ENCODE data around the gene MLPH. TPM values are rescaled to one million over a fixed set of nuclear protein-coding genes. Genes with fewer than 3 reads are reported as not detected.

MLPH gene
- total and polyA plus RNA-seq, 9 of the 15 experiments (the other 6 are each of a cell fraction or from before 2014, with no cell fraction given), result 0.22 TPM; not detected in 8

DNA sequence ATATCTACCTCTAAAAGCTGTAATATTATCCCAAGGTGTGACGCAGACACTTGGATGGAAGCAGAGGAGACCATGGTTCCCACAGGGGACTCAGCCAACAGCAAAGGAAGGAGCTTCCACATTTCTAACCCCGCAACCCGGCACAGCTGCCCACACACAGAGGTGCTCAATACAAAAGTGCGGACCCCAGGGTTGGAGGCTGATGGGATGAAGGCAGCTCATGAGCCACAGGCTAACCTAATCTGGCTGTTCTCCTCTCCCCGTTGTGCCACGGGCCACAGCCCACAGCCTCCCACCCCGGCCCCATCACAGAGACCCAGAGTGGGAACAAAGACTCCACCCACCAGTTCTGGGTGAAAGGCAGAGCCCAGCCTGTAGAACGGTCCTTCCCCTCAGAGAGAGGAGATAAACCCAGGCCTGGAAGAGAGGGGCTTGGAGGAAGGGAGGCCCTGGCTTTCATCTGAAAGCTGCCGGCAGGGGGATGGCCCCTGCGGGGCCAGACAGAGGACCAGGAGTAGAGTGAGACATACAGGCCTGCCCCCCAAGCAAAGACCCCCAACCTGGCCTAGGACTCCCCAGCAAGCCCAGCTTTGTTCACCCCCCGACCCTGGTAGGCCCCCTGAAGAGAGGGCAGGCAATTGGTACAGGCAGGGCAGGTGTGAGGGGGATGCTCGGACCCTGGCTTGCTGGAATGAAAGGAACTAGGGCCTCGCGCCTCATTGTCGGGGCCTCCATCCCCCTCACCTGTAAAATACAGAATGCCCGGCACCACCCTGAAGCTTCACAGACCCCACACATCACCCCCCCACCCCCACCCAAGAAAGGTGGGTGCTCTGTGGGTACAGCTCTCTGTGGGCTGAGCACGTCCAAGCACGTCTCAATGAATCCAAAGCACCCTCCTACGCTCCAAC, 96.6 kb downstream of the MLPH start:
- WGBS (ENCODE audit: insufficient coverage, low coverage, missing lambda C conversion rate), result 3% methylated on average over 10 of the region's 19 CpGs
- intact Hi-C loops (cut with micrococcal nuclease), result loop anchor here (10.0 kb wide), 1 partner anchor 161 kb away; no protein-coding TSS in a partner anchor

DNA sequence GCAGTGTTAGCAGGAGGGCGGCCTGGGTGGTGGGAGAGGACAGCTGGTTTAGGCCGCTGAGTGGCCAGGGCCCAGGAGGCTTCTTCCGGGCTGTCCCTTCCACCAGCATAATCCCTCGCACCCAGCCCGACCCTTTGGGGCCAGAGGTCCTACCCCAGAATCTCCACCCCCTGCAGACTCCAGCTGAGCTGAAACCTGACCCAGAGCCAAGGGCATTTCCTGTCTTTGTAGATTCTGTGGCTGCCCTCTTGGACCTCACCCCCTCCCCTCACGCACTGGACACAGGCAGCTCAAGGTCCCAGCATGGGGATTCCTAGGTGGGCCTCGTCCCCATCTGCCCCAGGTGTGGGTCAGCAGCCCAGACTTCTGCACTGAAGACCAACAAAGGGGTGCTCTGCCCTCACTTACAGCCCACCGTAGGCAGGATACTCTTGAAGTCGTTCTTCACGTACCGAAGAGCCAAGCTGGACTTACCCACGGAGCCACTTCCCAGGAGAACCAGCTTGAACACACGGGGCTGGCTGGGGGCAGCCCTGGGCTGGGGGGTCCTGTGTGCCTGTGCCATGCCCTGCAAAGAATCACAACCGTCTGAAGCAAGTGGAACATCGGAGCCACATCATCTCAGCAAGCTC, 98.7 kb downstream of the MLPH start:
- Histone ChIP-seq H3K9me3 (replicated peaks; ENCODE audit: control insufficient read depth, insufficient read depth, low read depth, low read length) (no peaks in the 10 kb centered on the region), H2AFZ (ENCODE audit: low read depth, low read length) (no peak overlapping the region), H3K4me1 (replicated peaks in 1 of 2; ENCODE audit: control insufficient read depth in 2 of 2, insufficient read depth in 2 of 2, low read length in 2 of 2) (peaks cover 0 to 5% of the 10 kb centered on the region in 2 experiments; a peak in 1 of 5 replicates), H3K27ac (ENCODE audit: extremely low read depth, low read depth, low read length) (no peak overlapping the region), H3K4me2 (ENCODE audit: insufficient read depth, low read length) (no peak overlapping the region), H3K36me3 (ENCODE audit: control insufficient read depth, insufficient read depth, low read length) (no peaks in the 10 kb centered on the region), H3K4me3 (no peak overlapping the region), H4K20me1 (replicated peaks; ENCODE audit: control insufficient read depth, insufficient read depth, low read length) (no peaks in the 10 kb centered on the region), H3K27me3 (ENCODE audit: control insufficient read depth in 2 of 2, insufficient read depth in 2 of 2, low read length in 2 of 2) (peaks cover 2 to 40% of the 10 kb centered on the region in 2 experiments; a peak in 3 of 5 replicates), H3K9me1 (ENCODE audit: control insufficient read depth, insufficient read depth, low read length) (no peaks in the 10 kb centered on the region), H3K79me2 (ENCODE audit: control insufficient read depth, insufficient read depth, low read length) (no peaks in the 10 kb centered on the region), H3K9ac (ENCODE audit: insufficient read depth in 1 of 2, low read depth in 2 of 2, low read length in 2 of 2) (no peak overlapping the region)
- DNase-seq (ENCODE audit: extremely low read depth in 1 of 4, low spot score in 3 of 4), result no peak
- ChIA-PET POLR2A (interaction anchor here (0.7 kb wide), 1 partner anchor 73 kb away, joined by 4 read pairs; no protein-coding TSS in a partner anchor), CTCF (ENCODE audit: low intra/inter-chr PET ratio) (no interaction called here)
- in situ Hi-C loops (cut with MboI) (no loop called here), intact Hi-C loops (cut with micrococcal nuclease) (loop anchor here (10.0 kb wide), 1 partner anchor 159 kb away; no protein-coding TSS in a partner anchor)
- BruUV-seq (replicated peaks), result no TSS peak
- WGBS (ENCODE audit: insufficient coverage, low coverage, missing lambda C conversion rate), result 6% methylated on average over 5 of the region's 15 CpGs
- ATAC-seq, result no peak
- no peak for FAIRE-seq
- TF ChIP-seq, protein P1, sequence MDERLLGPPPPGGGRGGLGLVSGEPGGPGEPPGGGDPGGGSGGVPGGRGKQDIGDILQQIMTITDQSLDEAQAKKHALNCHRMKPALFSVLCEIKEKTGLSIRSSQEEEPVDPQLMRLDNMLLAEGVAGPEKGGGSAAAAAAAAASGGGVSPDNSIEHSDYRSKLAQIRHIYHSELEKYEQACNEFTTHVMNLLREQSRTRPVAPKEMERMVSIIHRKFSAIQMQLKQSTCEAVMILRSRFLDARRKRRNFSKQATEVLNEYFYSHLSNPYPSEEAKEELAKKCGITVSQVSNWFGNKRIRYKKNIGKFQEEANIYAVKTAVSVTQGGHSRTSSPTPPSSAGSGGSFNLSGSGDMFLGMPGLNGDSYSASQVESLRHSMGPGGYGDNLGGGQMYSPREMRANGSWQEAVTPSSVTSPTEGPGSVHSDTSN (CRISPR knock-in tag; IDR thresholded peaks at IDR 0.05; ENCODE audit: low read depth), result no peak
- TF ChIP-seq, protein P1 (tag; conservative IDR thresholded peaks at IDR 0.05; ENCODE audit: low read depth), result no peak

More for the DNA sequence above, 96.6 kb downstream of the MLPH start:
- no peak overlapping the region for H3K9ac ChIP-seq (ENCODE audit: insufficient read depth in 1 of 2, low read depth in 2 of 2, low read length in 2 of 2)
- BruUV-seq (replicated peaks), result no TSS peak
- peaks cover 0 to 5% of the 10 kb centered on the region in 2 experiments; a peak in 1 of 5 replicates for H3K4me1 ChIP-seq (replicated peaks in 1 of 2; ENCODE audit: control insufficient read depth in 2 of 2, insufficient read depth in 2 of 2, low read length in 2 of 2)
- H3K4me3 ChIP-seq, result no peak overlapping the region
- ATAC-seq (no peak), FAIRE-seq (no peak), DNase-seq (ENCODE audit: extremely low read depth in 1 of 4, low spot score in 3 of 4) (no peak)
- H2AFZ ChIP-seq (ENCODE audit: low read depth, low read length), result no peak overlapping the region
- no peaks in the 10 kb centered on the region for H3K79me2 ChIP-seq (ENCODE audit: control insufficient read depth, insufficient read depth, low read length)
- in situ Hi-C loops (cut with MboI), result no loop called here
- no peaks in the 10 kb centered on the region for H3K9me3 ChIP-seq (replicated peaks; ENCODE audit: control insufficient read depth, insufficient read depth, low read depth, low read length)
- peaks cover 2 to 46% of the 10 kb centered on the region in 2 experiments; a peak in 3 of 5 replicates for H3K27me3 ChIP-seq (ENCODE audit: control insufficient read depth in 2 of 2, insufficient read depth in 2 of 2, low read length in 2 of 2)
- H3K9me1 ChIP-seq (ENCODE audit: control insufficient read depth, insufficient read depth, low read length), result no peaks in the 10 kb centered on the region
- TF ChIP-seq HDAC2 (IDR thresholded peaks at IDR 0.05) (no peak), ZNF263 (CRISPR knock-in tag; IDR thresholded peaks at IDR 0.05; ENCODE audit: borderline replicate concordance) (no peak), SNRNP70 (optimal IDR thresholded peaks at IDR 0.05; ENCODE audit: low read depth, low read length) (no peak), HEY1 (CRISPR knock-in tag; IDR thresholded peaks at IDR 0.05; ENCODE audit: borderline replicate concordance) (no peak)
- no peaks in the 10 kb centered on the region for H4K20me1 ChIP-seq (replicated peaks; ENCODE audit: control insufficient read depth, insufficient read depth, low read length)
- ChIA-PET CTCF (ENCODE audit: low intra/inter-chr PET ratio) (no interaction called here), POLR2A (no interaction called here)
- H3K27ac ChIP-seq (ENCODE audit: extremely low read depth, low read depth, low read length), result no peak overlapping the region
- no peaks in the 10 kb centered on the region for H3K36me3 ChIP-seq (ENCODE audit: control insufficient read depth, insufficient read depth, low read length)
- no peak overlapping the region for H3K4me2 ChIP-seq (ENCODE audit: insufficient read depth, low read length)

All from K562 (cell line).